ENCODE results near the gene MYEOV.

DNA sequence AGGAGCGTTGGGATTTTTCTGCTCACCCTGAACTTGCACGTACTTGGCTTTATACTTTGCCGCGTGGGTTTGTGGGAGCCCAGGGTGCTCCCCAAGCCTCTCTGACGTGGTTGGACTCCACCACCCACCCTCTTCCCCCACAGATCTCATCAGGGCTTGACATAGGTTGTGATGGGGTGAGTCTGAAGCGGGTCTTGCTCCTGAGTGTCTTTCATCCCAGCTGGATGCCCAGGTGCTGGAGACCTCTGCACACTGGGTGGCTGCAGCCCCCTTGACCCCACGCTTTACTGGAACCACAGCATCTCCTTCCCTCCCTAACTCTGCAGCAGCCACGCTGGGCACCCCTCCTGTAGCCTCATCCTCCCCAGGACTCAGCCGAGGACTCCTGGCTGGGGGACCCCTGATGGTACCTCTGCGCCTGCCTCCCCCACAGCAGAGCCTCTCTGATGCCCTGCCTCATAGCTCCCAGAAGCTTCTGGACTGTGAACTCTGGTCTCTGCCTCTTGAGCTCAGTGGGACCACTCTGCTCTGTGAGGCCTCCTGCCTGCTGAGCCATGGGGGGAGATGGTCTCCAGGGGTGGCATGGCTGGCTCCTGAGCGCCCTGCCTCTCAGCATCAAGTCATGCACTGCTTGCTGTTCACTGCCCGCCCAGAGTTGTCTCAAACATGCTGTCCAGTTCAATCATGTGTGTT, 45.2 kb downstream of the MYEOV start:
- TF ChIP-seq, protein P1, sequence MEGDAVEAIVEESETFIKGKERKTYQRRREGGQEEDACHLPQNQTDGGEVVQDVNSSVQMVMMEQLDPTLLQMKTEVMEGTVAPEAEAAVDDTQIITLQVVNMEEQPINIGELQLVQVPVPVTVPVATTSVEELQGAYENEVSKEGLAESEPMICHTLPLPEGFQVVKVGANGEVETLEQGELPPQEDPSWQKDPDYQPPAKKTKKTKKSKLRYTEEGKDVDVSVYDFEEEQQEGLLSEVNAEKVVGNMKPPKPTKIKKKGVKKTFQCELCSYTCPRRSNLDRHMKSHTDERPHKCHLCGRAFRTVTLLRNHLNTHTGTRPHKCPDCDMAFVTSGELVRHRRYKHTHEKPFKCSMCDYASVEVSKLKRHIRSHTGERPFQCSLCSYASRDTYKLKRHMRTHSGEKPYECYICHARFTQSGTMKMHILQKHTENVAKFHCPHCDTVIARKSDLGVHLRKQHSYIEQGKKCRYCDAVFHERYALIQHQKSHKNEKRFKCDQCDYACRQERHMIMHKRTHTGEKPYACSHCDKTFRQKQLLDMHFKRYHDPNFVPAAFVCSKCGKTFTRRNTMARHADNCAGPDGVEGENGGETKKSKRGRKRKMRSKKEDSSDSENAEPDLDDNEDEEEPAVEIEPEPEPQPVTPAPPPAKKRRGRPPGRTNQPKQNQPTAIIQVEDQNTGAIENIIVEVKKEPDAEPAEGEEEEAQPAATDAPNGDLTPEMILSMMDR (IDR thresholded peaks at IDR 0.05 in 2 of 3, conservative IDR thresholded peaks at IDR 0.05 in 1 of 3; ENCODE audit: insufficient read depth in 2 of 3, low read depth in 1 of 3, low read length in 3 of 3), result no peak
- TF ChIP-seq EZH2 (IDR thresholded peaks at IDR 0.05; ENCODE audit: borderline replicate concordance, low read depth, low read length) (no peak), FOXM1 (IDR thresholded peaks at IDR 0.05; ENCODE audit: low read depth) (no peak), FOXM1 (CRISPR knock-in tag; IDR thresholded peaks at IDR 0.05; ENCODE audit: low read depth) (no peak)

Data from K562 (cell line).